HG03066 (cell line): ENCODE data around the gene TXNRD2.
"Not testable (repeated sequence)": the region's sequence is repeated elsewhere in the genome, so short reads cannot be mapped to it uniquely, and the experiment has no call there.

Experiments
- ATAC-seq: cut with Tn5 transposase; IDR thresholded peaks from one replicate; pipeline ENCODE4 v1.9.1; 2021; ENCODE audit warnings: low read depth; ENCODE audit not compliant: unreplicated experiment

Gene TXNRD2

DNA sequence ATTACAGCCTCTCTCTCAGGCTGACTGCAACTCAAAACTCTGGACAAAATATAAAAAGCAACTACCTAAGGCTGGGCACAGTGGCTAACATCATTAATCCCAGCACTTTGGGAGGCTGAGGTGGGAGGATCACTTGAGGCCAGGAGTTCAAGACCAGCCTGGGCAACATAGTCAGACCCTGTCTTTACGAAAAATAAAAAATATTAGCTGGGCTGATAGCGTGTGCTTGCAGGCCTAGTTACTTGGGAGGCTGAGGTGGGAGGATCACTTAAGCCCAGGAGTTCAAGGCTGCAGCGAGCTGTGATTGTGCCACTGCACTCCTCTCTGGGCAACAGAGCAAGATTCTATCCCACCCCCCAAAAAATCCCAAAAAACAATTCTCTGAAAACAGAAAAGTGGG, 109.6 kb downstream of the TXNRD2 start:
- not testable (repeated sequence) for ATAC-seq

DNA sequence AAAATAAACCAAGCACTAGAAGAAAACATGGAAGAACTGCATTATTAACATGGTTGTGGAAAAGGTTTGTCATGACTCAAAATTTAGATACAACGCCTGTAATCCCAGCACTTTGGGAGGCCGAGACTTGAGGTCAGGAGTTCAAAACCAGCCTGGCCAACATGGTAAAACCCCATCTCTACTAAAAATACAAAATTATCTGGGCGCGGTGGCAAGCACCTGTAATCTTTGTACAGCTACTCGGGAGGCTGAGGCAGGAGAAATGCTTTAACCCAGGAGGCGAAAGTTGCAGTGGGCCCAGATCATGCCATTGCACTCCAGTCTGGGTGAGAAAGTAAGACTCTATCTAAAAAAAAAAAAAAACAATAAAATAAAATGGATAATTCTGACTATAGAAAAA, 110.6 kb downstream of the TXNRD2 start:
- ATAC-seq: no peak

DNA sequence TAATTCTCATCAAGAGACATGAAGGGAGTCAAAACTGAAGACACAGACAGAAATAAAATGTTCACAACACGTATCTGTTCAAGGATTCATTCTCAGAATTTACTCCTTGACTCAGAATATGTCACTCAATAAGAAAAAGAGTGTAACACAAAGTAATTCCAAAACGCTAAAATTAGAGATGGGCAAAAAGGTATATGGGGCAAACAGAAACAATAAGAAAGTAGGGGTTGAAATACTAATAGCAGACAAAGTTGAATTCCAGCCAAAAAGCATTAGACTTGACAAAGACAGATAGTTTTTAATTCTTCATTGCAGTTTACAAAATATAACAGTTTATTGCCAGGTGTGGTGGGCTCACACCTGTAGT, 113.6 kb downstream of the TXNRD2 start:
- ATAC-seq: no peak

DNA sequence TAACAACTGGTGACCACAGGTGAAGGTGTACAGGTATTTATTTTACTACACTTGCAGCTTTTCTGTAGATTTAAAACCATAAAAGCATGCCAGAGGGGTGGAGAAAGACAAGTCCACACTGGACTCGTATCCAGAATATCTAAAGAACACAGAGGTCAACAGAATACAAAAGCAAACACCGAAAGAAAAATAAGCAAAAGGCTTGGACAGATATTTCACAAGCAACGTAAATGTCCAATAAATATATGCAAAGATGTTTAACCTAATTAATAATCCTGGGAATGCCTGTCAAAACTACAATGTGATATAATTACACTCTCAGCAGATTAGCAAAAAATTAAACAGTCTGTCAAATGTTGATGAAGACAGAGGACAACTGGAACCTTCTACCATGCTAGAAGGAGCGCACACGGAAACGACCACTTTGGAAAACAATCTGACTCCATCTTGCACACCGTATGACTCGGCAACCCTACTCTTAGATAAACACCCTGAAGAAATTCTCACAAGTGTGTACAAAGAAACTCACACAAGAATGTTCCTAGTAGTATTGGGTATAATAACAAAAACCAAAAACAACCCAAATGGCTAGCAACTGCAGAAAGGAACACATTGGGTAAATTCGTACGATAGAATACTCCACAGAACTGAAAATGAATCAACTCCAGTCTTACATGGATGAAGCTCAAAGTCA, 114.1 kb downstream of the TXNRD2 start:
- no peak for ATAC-seq

DNA sequence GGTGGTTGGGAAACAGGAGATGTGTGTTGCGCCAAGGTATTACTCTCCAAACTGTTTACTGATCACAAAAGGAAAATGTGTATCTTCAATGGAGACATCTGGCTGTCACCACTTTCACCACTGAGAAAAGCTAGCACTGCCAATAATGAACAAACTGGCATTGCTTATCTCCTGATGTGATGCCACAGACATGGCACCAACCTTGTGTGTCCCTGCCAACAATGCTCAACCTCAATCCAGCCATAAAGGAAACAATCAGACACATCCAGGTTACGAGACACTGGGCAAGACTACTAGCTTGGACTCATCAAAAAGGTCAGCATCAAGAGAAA, 115.0 kb downstream of the TXNRD2 start:
- ATAC-seq: no peak

DNA sequence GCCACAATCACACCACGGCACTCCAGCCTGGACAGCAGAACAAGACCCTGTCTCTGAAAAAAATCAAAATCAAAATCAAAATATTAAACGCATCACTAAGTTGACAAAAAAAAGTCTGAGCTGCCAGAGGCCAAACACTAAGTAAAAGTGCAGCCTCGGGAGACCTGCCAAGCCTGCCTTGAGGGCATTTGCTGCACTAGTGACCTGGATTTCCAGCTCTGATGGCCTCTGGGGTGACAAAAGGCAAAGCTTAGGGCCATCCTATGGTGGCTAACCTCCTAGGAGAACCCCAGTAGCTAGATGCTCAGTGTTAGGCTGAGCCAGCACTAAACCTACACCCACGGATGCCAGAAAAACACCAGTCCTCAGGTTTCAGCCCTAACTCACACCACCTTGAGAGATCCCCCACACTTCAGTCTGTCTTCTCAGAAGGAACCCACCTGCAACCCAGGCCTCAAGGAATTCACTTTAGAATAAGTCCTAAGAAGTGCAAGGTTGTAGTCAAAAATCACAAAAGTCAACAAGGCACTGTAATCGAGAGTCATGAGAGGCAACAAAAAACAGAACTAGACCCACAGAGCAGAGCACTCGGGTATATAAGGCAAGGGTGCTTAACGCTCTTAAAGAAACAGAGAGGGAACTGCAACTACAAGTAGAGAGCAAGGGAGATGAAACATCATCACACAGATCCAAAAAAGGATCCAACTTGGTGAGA, 115.6 kb downstream of the TXNRD2 start:
- ATAC-seq: no peak
